Activated naive CD4-positive, alpha-beta T cell treated with anti-CD3 and anti-CD28 coated beads, Interleukin-2, amount 10 ng/mL, durations not matched to agents 7 days and 5 days (primary cell): ENCODE results near the gene BEST2.

Source experiments
- CTCF ChIA-PET: fragments of 350-600 bp; sonication (Branson Sonifier 250); formaldehyde crosslinking; loops from one replicate; lab custom pipeline; 2021; ENCODE audit warnings: antibody characterized with exemption; lab: Charles Lee
- DNase-seq: peaks from one replicate; pipeline ENCODE4 v3.0.0-alpha.2; 2020
- H3K27ac Mint-ChIP-seq: one replicate; pipeline ENCODE4 v1.8.0; 2021; ENCODE audit warnings: mild to moderate bottlenecking, moderate library complexity, mixed read lengths
- H3K27me3 Mint-ChIP-seq: one replicate; pipeline ENCODE4 v1.8.0; 2021; ENCODE audit warnings: mild to moderate bottlenecking, mixed read lengths
- H3K36me3 Mint-ChIP-seq: one replicate; pipeline ENCODE4 v1.8.0; 2021; ENCODE audit warnings: mixed read lengths
- H3K4me1 Mint-ChIP-seq: one replicate; pipeline ENCODE4 v1.8.0; 2021; ENCODE audit warnings: mixed read lengths
- H3K4me3 Mint-ChIP-seq: one replicate; pipeline ENCODE4 v1.8.0; 2021; ENCODE audit warnings: mild to moderate bottlenecking, moderate library complexity, mixed read lengths
- H3K9me3 Mint-ChIP-seq: one replicate; pipeline ENCODE4 v1.8.0; 2021; ENCODE audit warnings: mixed read lengths

BEST2 gene

GRCh38 chr19:12766051-12766521 lies 14.5 kb downstream of the BEST2 start:
- Mint-ChIP-seq H3K4me1 (peaks cover 7% of the 10 kb centered on the region), H3K27me3 (peaks cover 8% of the 10 kb centered on the region), H3K9me3 (no peaks in the 10 kb centered on the region), H3K27ac (no peak overlapping the region), H3K36me3 (no peaks in the 10 kb centered on the region), H3K4me3 (peak overlapping the region; percentile 38)
- CTCF ChIA-PET = interaction anchor here (0.6 to 30.6 kb wide), 22 partner anchors 10 to 1207 kb away, joined by 3 to 706 read pairs (median 6); partner anchors contain the start of genes DNASE2, ELOF1, HOOK2 and JUNB
- peak; percentile 90 for DNase-seq

GRCh38 chr19:12767150-12767549 lies 15.6 kb downstream of the BEST2 start:
- H3K27me3 Mint-ChIP-seq = peaks cover 9% of the 10 kb centered on the region
- CTCF ChIA-PET = interaction anchor here (0.6 to 30.6 kb wide), 11 partner anchors 11 to 198 kb away, joined by 3 to 706 read pairs (median 6); partner anchors contain the start of genes DNASE2, JUNB, PRDX2 and THSD8
- no peaks in the 10 kb centered on the region for H3K36me3 Mint-ChIP-seq
- H3K27ac Mint-ChIP-seq = no peak overlapping the region
- H3K4me3 Mint-ChIP-seq = no peak overlapping the region
- no peak for DNase-seq
- H3K9me3 Mint-ChIP-seq = no peaks in the 10 kb centered on the region
- H3K4me1 Mint-ChIP-seq = peaks cover 13% of the 10 kb centered on the region

- H3K27ac Mint-ChIP-seq = no peak overlapping the region
- H3K27me3 Mint-ChIP-seq = peaks cover 14% of the 10 kb centered on the region
- CTCF ChIA-PET = interaction anchor here (0.6 to 30.6 kb wide), 8 partner anchors 11 to 199 kb away, joined by 3 to 706 read pairs (median 6); partner anchors contain the start of genes DNASE2, JUNB, PRDX2 and THSD8
- H3K4me1 Mint-ChIP-seq = peaks cover 17% of the 10 kb centered on the region
- no peak overlapping the region for H3K4me3 Mint-ChIP-seq
- no peaks in the 10 kb centered on the region for H3K36me3 Mint-ChIP-seq
- no peak for DNase-seq
- no peaks in the 10 kb centered on the region for H3K9me3 Mint-ChIP-seq
Observed at GRCh38 chr19:12767666-12768065, 16.1 kb downstream of the BEST2 start.

GRCh38 chr19:12769689-12770088 lies 18.1 kb downstream of the BEST2 start:
- peak; percentile 65 for DNase-seq
- H3K27me3 Mint-ChIP-seq = peaks cover 24% of the 10 kb centered on the region
- no peak overlapping the region for H3K4me3 Mint-ChIP-seq
- no peaks in the 10 kb centered on the region for H3K36me3 Mint-ChIP-seq
- no peak overlapping the region for H3K27ac Mint-ChIP-seq
- CTCF ChIA-PET = interaction anchor here (0.9 to 30.6 kb wide), 5 partner anchors 8 to 78 kb away, joined by 3 to 706 read pairs (median 4); partner anchors contain the start of genes JUNB, PRDX2 and THSD8
- H3K4me1 Mint-ChIP-seq = peaks cover 28% of the 10 kb centered on the region
- H3K9me3 Mint-ChIP-seq = no peaks in the 10 kb centered on the region

GRCh38 chr19:12770922-12771321 lies 19.3 kb downstream of the BEST2 start:
- H3K36me3 Mint-ChIP-seq = no peaks in the 10 kb centered on the region
- H3K27me3 Mint-ChIP-seq = peaks cover 21% of the 10 kb centered on the region
- CTCF ChIA-PET = interaction anchor here (2.3 to 30.6 kb wide), 3 partner anchors 10 to 26 kb away, joined by 8 to 706 read pairs (median 9); partner anchors contain the start of genes JUNB, PRDX2 and THSD8
- peaks cover 28% of the 10 kb centered on the region for H3K4me1 Mint-ChIP-seq
- H3K4me3 Mint-ChIP-seq = no peak overlapping the region
- H3K9me3 Mint-ChIP-seq = no peaks in the 10 kb centered on the region
- no peak overlapping the region for H3K27ac Mint-ChIP-seq
- DNase-seq = no peak

- Mint-ChIP-seq H3K36me3 (no peaks in the 10 kb centered on the region), H3K4me3 (no peak overlapping the region), H3K27ac (no peak overlapping the region), H3K4me1 (peaks cover 24% of the 10 kb centered on the region), H3K9me3 (no peaks in the 10 kb centered on the region), H3K27me3 (peaks cover 16% of the 10 kb centered on the region)
- DNase-seq = no peak
- CTCF ChIA-PET = interaction anchor here (1.4 to 30.6 kb wide), 9 partner anchors 8 to 75 kb away, joined by 3 to 706 read pairs (median 9); partner anchors contain the start of genes JUNB, PRDX2, THSD8 and TRIR
Observed at GRCh38 chr19:12772323-12772722, 20.7 kb downstream of the BEST2 start.

- no peak overlapping the region for H3K27ac Mint-ChIP-seq
- H3K36me3 Mint-ChIP-seq = no peaks in the 10 kb centered on the region
- no peaks in the 10 kb centered on the region for H3K9me3 Mint-ChIP-seq
- CTCF ChIA-PET = interaction anchor here (0.7 to 30.6 kb wide), 13 partner anchors 8 to 74 kb away, joined by 3 to 706 read pairs (median 4); partner anchors contain the start of genes JUNB, PRDX2, RNASEH2A and THSD8
- H3K27me3 Mint-ChIP-seq = peaks cover 16% of the 10 kb centered on the region
- H3K4me3 Mint-ChIP-seq = peak overlapping the region; percentile 24
- peaks cover 36% of the 10 kb centered on the region for H3K4me1 Mint-ChIP-seq
- no peak for DNase-seq
Observed at GRCh38 chr19:12773571-12773970, 22.0 kb downstream of the BEST2 start.

- H3K4me1 Mint-ChIP-seq = peaks cover 47% of the 10 kb centered on the region
- H3K4me3 Mint-ChIP-seq = peak within 1 kb of the TSS; percentile 76
- peak; percentile 65 for DNase-seq
- CTCF ChIA-PET = interaction anchor here (1.9 to 30.6 kb wide), 5 partner anchors 9 to 73 kb away, joined by 7 to 706 read pairs (median 13); partner anchors contain the start of genes JUNB, PRDX2 and THSD8
- peaks cover 16% of the 10 kb centered on the region for H3K27me3 Mint-ChIP-seq
- H3K27ac Mint-ChIP-seq = peak within 1 kb of the TSS; percentile 79
- H3K9me3 Mint-ChIP-seq = no peaks in the 10 kb centered on the region
- H3K36me3 Mint-ChIP-seq = no peaks in the 10 kb centered on the region
Observed at GRCh38 chr19:12774588-12775555, 23.3 kb downstream of the BEST2 start, which contains the start of gene HOOK2. TSS of gene HOOK2 (minus strand) at chr19:12775552. CDS start at chr19:12775449, 103 bp downstream.

- Mint-ChIP-seq H3K9me3 (no peaks in the 10 kb centered on the region), H3K27me3 (peaks cover 12% of the 10 kb centered on the region), H3K4me1 (peaks cover 51% of the 10 kb centered on the region), H3K36me3 (no peaks in the 10 kb centered on the region), H3K27ac (peak overlapping the region; percentile 77), H3K4me3 (peak overlapping the region; percentile 80)
- CTCF ChIA-PET = interaction anchor here (0.9 to 30.6 kb wide), 11 partner anchors 8 to 70 kb away, joined by 3 to 706 read pairs (median 4); partner anchors contain the start of genes GET3, JUNB, PRDX2 and RNASEH2A
- DNase-seq = peak; percentile 85
Observed at GRCh38 chr19:12777217-12778016, 25.8 kb downstream of the BEST2 start.

GRCh38 chr19:12778017-12778904 lies 26.7 kb downstream of the BEST2 start:
- peaks cover 52% of the 10 kb centered on the region for H3K4me1 Mint-ChIP-seq
- H3K27me3 Mint-ChIP-seq = peaks cover 4% of the 10 kb centered on the region
- H3K4me3 Mint-ChIP-seq = peak overlapping the region; percentile 80
- CTCF ChIA-PET = interaction anchor here (0.6 to 30.6 kb wide), 11 partner anchors 9 to 69 kb away, joined by 3 to 706 read pairs (median 4); partner anchors contain the start of genes JUNB, PRDX2, RNASEH2A and THSD8
- H3K36me3 Mint-ChIP-seq = no peaks in the 10 kb centered on the region
- DNase-seq = peak; percentile 58
- peak overlapping the region; percentile 77 for H3K27ac Mint-ChIP-seq
- no peaks in the 10 kb centered on the region for H3K9me3 Mint-ChIP-seq

GRCh38 chr19:12778905-12779161 lies 27.2 kb downstream of the BEST2 start:
- Mint-ChIP-seq H3K27me3 (no peaks in the 10 kb centered on the region), H3K4me1 (peaks cover 51% of the 10 kb centered on the region), H3K4me3 (peak overlapping the region; percentile 80), H3K9me3 (no peaks in the 10 kb centered on the region), H3K27ac (peak overlapping the region; percentile 77), H3K36me3 (no peaks in the 10 kb centered on the region)
- CTCF ChIA-PET = interaction anchor here (1.2 to 30.6 kb wide), 7 partner anchors 9 to 58 kb away, joined by 3 to 706 read pairs (median 10); partner anchors contain the start of genes JUNB, PRDX2 and THSD8
- DNase-seq = no peak
